Measurements from ENCODE around the gene GAB2.
"Not testable (repeated sequence)": the region's sequence is repeated elsewhere in the genome, so short reads cannot be mapped to it uniquely, and the experiment has no call there.

Gene GAB2

GRCh38 chr11:78277314-78277994 is 140.2 kb downstream of the GAB2 start:
- DNase-seq (ENCODE audit: low spot score): no peak

- DNase-seq (ENCODE audit: low spot score): no peak
Observed at GRCh38 chr11:78276311-78276710, 141.3 kb downstream of the GAB2 start.

DNA sequence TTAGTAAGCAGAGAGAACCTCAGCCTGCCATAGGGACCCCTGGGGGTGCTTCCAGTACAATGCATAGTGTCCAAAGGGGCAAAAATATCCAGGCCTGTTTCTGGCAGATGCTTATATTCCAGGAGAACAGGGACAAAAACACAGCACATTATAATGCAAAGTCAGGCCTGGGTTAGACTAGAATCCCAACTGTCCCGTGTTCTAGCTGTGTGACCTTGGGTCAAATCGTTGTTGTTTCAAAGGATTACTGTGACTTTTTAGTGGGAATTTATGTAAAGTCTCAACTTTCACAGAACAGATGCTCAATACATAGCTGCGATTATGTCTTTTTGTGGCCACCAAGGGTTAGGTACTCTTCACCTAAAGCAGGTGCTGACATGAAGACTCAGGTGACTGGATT is 142.9 kb downstream of the GAB2 start:
- no peak for DNase-seq (ENCODE audit: low spot score)

GRCh38 chr11:78272625-78273269 is 144.9 kb downstream of the GAB2 start:
- not testable (repeated sequence) for DNase-seq (ENCODE audit: low spot score)

DNA sequence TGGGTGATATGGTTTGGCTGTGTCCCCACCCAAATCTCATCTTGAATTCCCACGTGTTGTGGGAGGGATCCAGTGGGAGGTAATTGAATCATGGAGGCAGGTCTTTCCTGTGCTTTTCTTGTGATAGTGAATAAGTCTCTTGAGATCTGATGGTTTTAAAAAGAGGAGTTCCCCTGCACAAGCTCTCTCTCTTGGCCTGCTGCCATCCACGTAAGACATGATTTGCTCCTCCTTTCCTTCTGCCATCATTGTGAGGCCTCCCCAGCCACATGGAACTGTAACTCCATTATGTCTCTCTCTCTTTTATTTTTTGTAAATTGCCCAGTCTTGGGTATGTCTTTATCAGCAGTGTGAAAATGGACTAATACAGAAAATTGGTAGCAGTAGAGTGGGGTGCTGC is 145.8 kb downstream of the GAB2 start:
- DNase-seq (ENCODE audit: low spot score): not testable (repeated sequence)

GRCh38 chr11:78270971-78271370 is 146.6 kb downstream of the GAB2 start:
- no peak for DNase-seq (ENCODE audit: low spot score)

- DNase-seq (ENCODE audit: low spot score): no peak
Observed at GRCh38 chr11:78269806-78270205, 147.8 kb downstream of the GAB2 start.

DNA sequence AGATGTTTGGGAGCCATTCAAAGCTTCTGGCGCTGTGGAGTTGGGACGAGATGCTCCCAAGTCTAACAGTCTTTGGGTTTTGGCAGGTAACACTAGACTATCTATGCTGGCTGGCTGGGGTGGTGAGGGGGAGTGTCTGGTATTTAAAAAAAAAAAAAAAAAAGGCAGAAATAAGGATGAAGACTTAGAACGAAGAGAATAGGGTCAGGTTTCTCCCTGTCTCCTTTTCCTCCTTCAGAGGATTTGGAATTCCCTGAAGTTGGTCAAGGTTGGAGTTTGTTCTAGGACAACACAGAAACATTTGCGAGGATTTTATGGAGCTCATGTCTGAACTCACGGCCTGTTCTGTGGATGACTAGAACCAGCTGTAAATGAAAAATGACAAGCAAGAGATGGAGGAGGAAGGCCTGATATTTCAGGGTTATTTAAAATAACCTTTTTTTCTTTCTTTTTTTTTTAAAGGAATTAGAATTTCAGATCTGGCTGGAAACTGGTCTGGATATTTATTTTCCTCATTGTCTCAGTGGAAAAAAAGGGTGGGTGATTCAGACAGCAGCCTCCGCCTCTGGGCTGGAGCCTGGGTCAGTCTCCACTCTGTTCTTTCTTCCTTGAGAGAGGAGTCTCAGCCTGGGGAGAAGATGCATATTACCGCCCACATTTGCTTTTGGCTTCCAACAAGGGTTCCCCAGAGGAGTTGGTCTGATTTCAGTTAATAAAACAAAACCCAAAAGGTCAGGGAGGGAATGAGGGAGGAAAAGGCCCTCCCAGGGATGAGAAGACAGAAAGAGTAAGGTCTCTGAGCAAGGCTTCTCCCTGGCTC is 148.8 kb downstream of the GAB2 start:
- DNase-seq (ENCODE audit: low spot score): peak; percentile 34

GRCh38 chr11:78266451-78266850 is 151.2 kb downstream of the GAB2 start:
- DNase-seq (ENCODE audit: low spot score): no peak

- no peak for DNase-seq (ENCODE audit: low spot score)
Observed at GRCh38 chr11:78265326-78265725, 152.3 kb downstream of the GAB2 start.

DNA sequence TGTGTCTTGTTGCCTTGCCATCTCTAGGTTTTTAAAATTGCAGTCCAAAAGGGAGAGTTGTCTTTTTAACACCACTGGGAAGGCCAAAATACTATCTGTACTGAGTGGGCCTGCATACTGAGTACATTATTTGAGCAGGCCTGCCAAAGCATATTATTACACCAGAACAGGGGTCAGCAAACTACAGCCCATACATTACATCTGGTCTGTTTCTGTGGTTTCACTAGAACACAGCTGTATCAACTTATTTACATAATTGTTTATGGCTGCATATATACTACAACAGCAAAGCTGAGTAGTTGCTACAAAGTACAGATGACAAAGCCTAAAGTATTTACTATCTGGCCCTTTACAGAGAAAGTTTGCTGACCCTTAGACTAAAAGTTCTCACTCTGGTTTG is 154.9 kb downstream of the GAB2 start:
- DNase-seq (ENCODE audit: low spot score): no peak

DNA sequence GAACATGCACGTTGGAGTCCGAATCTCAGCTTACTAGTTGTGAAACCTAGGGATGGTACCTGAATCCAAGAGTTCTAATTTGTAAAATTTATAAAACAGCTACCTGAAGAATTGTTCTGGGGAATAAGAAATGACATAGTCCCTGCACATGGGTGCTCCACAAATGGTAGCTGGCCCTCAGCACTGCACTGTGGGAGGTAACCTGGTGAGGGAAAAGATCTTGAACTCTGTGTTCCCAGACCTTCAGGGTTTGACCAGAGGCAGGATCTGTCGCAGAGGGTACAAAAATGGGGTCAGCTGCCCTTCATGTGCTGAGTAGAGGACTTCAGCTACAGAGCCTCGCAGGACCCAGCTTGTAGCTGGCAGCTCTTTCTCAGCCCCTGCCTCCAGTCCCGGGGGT is 155.4 kb downstream of the GAB2 start:
- DNase-seq (ENCODE audit: low spot score): no peak

GRCh38 chr11:78261828-78262227 is 155.8 kb downstream of the GAB2 start:
- no peak for DNase-seq (ENCODE audit: low spot score)

DNA sequence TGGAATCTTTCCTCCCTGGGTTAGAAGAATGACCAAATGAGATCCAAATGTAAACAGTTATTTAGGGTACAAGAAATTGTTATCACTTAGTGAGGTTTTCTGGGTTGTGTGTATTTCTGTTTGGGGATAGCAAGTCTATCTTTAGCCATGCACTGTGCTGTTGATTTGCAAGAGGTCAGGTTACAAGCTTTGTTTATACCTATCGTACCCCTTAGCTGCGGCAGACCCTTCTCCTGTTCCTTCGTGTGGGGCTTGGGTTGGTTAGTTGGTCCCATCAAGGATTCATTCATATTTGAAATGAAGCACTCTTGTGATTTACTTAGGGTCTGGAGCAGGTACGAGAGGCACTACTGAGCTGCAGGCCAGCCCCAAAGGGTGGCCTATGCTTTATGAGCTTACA is 156.3 kb downstream of the GAB2 start:
- no peak for DNase-seq (ENCODE audit: low spot score)

DNA sequence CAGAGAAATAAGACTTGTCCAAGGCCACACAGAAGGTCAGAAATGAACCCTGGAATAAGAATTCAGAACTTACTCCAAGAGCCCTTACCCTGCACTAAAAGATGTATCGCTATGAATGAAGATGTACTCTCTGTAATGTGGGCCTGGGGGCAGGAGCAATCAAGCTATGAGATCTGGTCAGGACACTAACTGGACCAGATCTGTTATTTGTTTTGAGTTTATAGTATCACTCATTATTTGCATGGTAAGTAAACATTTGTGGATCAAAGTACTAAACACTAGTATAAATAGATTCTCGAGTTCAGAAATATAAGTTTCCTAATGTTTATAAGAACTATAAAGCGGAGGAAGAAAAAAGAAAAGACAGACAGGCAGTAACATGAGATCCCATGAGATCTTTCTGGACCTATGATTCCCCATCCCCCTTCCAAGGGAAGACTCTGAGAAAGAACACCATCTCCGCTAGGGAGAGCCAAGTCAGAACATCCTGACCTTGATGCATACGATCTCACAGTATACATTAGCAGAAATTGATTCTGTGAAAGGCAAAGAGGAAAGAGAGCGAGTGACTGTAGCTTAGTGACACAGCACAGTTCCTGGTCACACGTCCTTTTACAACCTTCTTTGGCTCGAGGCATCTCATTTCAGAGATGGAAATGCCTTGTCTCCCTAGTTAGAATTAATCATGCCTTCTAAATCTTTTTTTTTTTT is 157.7 kb downstream of the GAB2 start:
- no peak for DNase-seq (ENCODE audit: low spot score)

GRCh38 chr11:78257654-78258053 is 160.0 kb downstream of the GAB2 start:
- DNase-seq (ENCODE audit: low spot score): no peak

GRCh38 chr11:78256962-78257361 is 160.7 kb downstream of the GAB2 start:
- peak; percentile 70 for DNase-seq (ENCODE audit: low spot score)

GRCh38 chr11:78255919-78256318 is 161.7 kb downstream of the GAB2 start:
- DNase-seq (ENCODE audit: low spot score): no peak

DNA sequence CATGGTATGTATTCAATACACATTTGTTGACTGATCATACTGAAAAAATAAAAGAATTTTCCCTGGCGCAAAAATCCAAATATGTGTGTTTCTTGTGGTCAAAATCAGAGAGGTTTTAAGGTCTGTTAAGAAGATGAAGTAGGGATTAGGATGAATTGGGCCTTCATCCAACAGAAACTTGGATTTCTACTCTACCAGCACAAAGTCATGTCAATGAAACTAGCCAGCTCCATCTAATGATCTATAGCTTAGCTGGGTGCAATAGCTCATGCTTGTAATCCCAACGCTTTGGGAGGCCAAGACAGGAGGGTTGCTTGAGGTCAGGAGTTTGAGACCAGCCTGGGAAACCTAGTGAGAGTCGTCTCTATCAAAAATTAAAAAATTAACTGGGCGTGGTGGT is 163.4 kb downstream of the GAB2 start:
- no peak for DNase-seq (ENCODE audit: low spot score)

- DNase-seq (ENCODE audit: low spot score): no peak
Observed at GRCh38 chr11:78253797-78254196, 163.8 kb downstream of the GAB2 start.

GRCh38 chr11:78251083-78251775 is 166.4 kb downstream of the GAB2 start:
- no peak for DNase-seq (ENCODE audit: low spot score)

DNA sequence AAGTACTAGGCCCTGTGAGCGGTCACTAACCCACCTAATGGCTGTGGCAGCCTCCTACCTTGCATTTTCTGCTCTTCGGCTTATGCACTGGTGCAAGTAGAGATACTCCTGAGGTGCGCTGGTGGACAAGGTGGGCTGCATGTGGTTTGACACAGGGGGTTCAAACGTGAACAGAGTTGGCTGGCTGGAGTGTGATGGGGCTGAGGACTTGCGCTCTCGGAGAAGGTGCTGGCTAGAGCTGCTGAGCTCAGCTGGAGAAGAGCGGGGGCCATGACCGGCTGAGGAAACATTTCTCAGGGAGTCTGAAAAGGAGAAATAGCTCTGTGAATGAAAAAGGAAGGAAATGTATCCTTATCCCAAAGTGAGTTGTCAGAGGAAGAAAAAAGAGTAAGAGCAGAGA is 167.5 kb downstream of the GAB2 start:
- DNase-seq (ENCODE audit: low spot score): no peak
